Body of pancreas (tissue), 4 donors: ENCODE results near the gene ERCC2. TPM values are rescaled to one million over a fixed set of nuclear protein-coding genes. Genes with fewer than 3 reads are reported as not detected.

Experiments used
- ATAC-seq: fragments of 150-250 bp; one replicate; pipeline ENCODE4 v1.9.1; 2016
- DNase-seq, 4 donors: peaks; one replicate each; pipeline ENCODE4 v3.0.0-alpha.2; 2019
- H3K27ac ChIP-seq, 4 donors: fragments of 200-600 bp; sonication (generic); 1 replicate in 3 of 4; 2 replicates in 1 of 4; pipeline versions ENCODE4 v1.5.1 to v1.6.1; 2016 to 2019; ENCODE audit warnings: mild to moderate bottlenecking in 1 of 4, mixed read lengths in 1 of 4, moderate library complexity in 1 of 4
- H3K27me3 ChIP-seq, 2 donors: fragments of 200-600 bp; sonication (generic); one replicate each; pipeline ENCODE4 v1.6.0; 2016; ENCODE audit warnings: mild to moderate bottlenecking in 1 of 2
- H3K36me3 ChIP-seq, 2 donors: fragments of 200-600 bp; sonication (generic); replicated peaks in 1 of 2; 2 replicates each; pipeline ENCODE4 v1.5.1; 2016; ENCODE audit warnings: low read depth in 2 of 2; ENCODE audit not compliant: insufficient read depth in 1 of 2
- H3K4me1 ChIP-seq: fragments of 200-600 bp; sonication (generic); one replicate; pipeline ENCODE4 v1.6.0; 2016
- H3K4me3 ChIP-seq, 2 donors: fragments of 200-600 bp; sonication (generic); 1 replicate in 1 of 2; 2 replicates in 1 of 2; pipeline ENCODE4 v1.5.1; 2016 to 2019
- H3K9me3 ChIP-seq, 3 donors: fragments of 200-600 bp; sonication (generic); 1 replicate in 2 of 3; 2 replicates in 1 of 3; pipeline ENCODE4 v1.5.1; 2016
- POLR2A ChIP-seq, 3 donors: fragments of 450-650 bp; IDR thresholded peaks; one replicate each; pipeline ENCODE4 v1.6.1; 2016; ENCODE audit warnings: antibody characterized with exemption in 3 of 3, mild to moderate bottlenecking in 2 of 3
- WGBS, 2 donors: methylation state at CpG; one replicate each; pipeline ENCODE4 v1.1.5; 2017; 5-methylcytosine and 5-hydroxymethylcytosine counted together
- intact Hi-C: fragments of 100-400 bp; cut with DNase I; formaldehyde crosslinking; loops from one replicate; pipeline ENCODE4 v1.15.1; 2023
- total RNA-seq, 2 donors: library from RNA; depleted of rRNA; stranded (reverse); fragments of >200 nt; gene quantifications; one replicate each; pipeline ENCODE4 v1.1.0, GENCODE V29; 2016
- TF ChIP-seq, protein P1 (sequence below), 7 experiments: fragments of 450-650 bp in 4 of 7; fragments of 200-600 bp in 3 of 7; sonication (generic) in 3 of 7; IDR thresholded peaks; one replicate each; pipeline ENCODE4 v1.5.1; 2016 to 2019; ENCODE audit warnings: antibody characterized with exemption in 7 of 7

ERCC2 gene
- total RNA-seq, 2 donors from 2014 or later: 7.8 to 29.3 TPM

- WGBS, 2 donors: 82 to 85% methylated on average over 13 of the region's 13 CpGs
- TF ChIP-seq POLR2A (IDR thresholded peaks at IDR 0.05): no peak
- TF ChIP-seq, protein P1, sequence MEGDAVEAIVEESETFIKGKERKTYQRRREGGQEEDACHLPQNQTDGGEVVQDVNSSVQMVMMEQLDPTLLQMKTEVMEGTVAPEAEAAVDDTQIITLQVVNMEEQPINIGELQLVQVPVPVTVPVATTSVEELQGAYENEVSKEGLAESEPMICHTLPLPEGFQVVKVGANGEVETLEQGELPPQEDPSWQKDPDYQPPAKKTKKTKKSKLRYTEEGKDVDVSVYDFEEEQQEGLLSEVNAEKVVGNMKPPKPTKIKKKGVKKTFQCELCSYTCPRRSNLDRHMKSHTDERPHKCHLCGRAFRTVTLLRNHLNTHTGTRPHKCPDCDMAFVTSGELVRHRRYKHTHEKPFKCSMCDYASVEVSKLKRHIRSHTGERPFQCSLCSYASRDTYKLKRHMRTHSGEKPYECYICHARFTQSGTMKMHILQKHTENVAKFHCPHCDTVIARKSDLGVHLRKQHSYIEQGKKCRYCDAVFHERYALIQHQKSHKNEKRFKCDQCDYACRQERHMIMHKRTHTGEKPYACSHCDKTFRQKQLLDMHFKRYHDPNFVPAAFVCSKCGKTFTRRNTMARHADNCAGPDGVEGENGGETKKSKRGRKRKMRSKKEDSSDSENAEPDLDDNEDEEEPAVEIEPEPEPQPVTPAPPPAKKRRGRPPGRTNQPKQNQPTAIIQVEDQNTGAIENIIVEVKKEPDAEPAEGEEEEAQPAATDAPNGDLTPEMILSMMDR (IDR thresholded peaks at IDR 0.05): no peak
- intact Hi-C loops: no loop called here
- no peak for DNase-seq
- H3K4me3 ChIP-seq: no peak overlapping the region
- no peaks in the 10 kb centered on the region for H3K9me3 ChIP-seq
- ATAC-seq: no peak
- H3K27me3 ChIP-seq: no peaks in the 10 kb centered on the region
- H3K4me1 ChIP-seq: peaks cover 18% of the 10 kb centered on the region
- H3K36me3 ChIP-seq: no peaks in the 10 kb centered on the region
- H3K27ac ChIP-seq: no peak overlapping the region
Observed at GRCh38 chr19:45342911-45343310, 27.5 kb downstream of the ERCC2 start.

- no peaks in the 10 kb centered on the region for H3K9me3 ChIP-seq
- intact Hi-C loops: no loop called here
- 6 to 13% methylated on average over 7 to 17 of the region's 25 CpGs for WGBS, 2 donors
- H3K27ac ChIP-seq: peak overlapping the region in 2 of 4 donors; percentile 29 to 38
- DNase-seq (peak; percentile 20 to 41 (median 38)), ATAC-seq (peak; percentile 52)
- no peaks in the 10 kb centered on the region for H3K27me3 ChIP-seq
- H3K36me3 ChIP-seq: no peaks in the 10 kb centered on the region
- H3K4me1 ChIP-seq: peaks cover 18% of the 10 kb centered on the region
- peak in 1 of 3 donors; percentile 29 for TF ChIP-seq POLR2A (IDR thresholded peaks at IDR 0.05)
- TF ChIP-seq, protein P1 (IDR thresholded peaks at IDR 0.05): no peak
- peak overlapping the region in 1 of 2 donors; percentile 22 for H3K4me3 ChIP-seq
Observed at GRCh38 chr19:45340899-45341453, 29.4 kb downstream of the ERCC2 start.

DNA sequence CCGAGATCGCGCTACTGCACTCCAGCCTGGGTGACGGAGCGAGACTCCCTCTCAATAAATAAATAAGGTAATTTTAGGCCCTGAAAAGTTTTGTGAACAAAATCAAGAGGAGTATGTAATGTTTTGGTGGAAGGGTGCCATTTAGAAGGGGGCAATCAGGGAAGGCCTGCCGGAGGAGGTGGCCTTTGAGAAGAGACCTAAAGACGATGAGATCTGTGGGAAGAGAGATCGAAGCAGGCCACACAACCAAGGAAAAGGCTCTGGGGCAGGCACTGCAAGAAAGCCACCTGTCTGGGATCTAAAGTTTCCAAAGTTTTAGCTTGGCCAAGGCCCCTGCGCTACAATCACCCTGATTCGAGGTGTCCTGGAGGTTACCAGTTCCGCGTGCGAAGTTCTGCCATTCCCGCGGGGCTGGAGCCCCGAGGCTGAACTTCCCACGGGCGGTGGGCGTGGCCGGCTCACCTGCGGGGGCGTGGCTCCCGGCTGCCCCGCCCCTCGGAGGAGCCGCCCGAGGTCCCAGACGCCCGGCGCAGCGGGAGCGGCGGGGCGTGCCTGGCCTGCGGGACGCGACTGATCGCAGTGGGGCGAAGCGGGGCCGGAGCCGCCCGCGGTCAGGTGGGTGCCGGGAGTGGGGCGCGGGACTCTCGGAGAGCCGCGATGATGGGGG lies 30.0 kb downstream of the ERCC2 start, which contains the start of gene KLC3:
KLC3 (plus strand) TSS at position 519 of the 667 bp plus-strand sequence. CDS start 4,792 bp downstream, outside the sequence.
- H3K4me1 ChIP-seq: peaks cover 18% of the 10 kb centered on the region
- peak within 1 kb of the TSS in 1 of 2 donors; percentile 22 for H3K4me3 ChIP-seq
- intact Hi-C loops: no loop called here
- no peaks in the 10 kb centered on the region for H3K27me3 ChIP-seq
- H3K36me3 ChIP-seq: no peaks in the 10 kb centered on the region
- peak within 1 kb of the TSS in 3 of 4 donors; percentile 2 to 38 (median 29) for H3K27ac ChIP-seq
- WGBS, 2 donors: 11 to 41% methylated on average over 10 to 38 of the region's 50 CpGs
- ATAC-seq (peak; percentile 76), DNase-seq (peak; percentile 61 to 80 (median 70))
- TF ChIP-seq, protein P1 (IDR thresholded peaks at IDR 0.05): no peak
- peak in 2 of 3 donors; percentile 33 to 38 for TF ChIP-seq POLR2A (IDR thresholded peaks at IDR 0.05)
- no peaks in the 10 kb centered on the region for H3K9me3 ChIP-seq

DNA sequence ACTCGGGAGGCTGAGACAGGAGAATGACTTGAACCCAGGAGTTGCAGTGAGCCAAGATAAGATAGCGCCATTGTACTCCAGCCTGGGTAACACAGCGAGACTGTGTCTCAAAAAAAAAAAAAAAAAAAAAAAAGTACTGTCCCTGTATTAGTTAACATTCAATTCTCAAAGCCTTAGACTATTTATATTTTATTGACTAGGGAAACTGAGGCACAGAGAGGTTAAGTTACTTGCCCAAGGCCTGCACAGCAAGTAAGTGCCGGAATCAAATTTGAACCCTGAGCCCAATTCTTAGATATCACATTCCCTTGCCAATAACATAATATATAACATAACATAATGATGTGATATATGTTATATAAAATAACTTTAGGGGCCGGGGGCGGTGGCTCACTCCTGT lies 30.7 kb downstream of the ERCC2 start:
- TF ChIP-seq, protein P1 (IDR thresholded peaks at IDR 0.05): no peak
- no peak for TF ChIP-seq POLR2A (IDR thresholded peaks at IDR 0.05)
- WGBS, 2 donors: 70 to 74% methylated on average over 6 of the region's 6 CpGs
- Histone ChIP-seq H3K4me3 (no peak overlapping the region), H3K27me3 (no peaks in the 10 kb centered on the region), H3K36me3 (no peaks in the 10 kb centered on the region), H3K9me3 (no peaks in the 10 kb centered on the region), H3K4me1 (peaks cover 18% of the 10 kb centered on the region), H3K27ac (no peak overlapping the region)
- no peak for ATAC-seq
- intact Hi-C loops: no loop called here
- DNase-seq: no peak
